Lower leg skin (tissue), 3 donors: ENCODE results near the gene AANAT.

Experiments
- POLR2A ChIP-seq, 2 donors: fragments of 450-650 bp; IDR thresholded peaks; one replicate each; pipeline ENCODE4 v1.6.1; 2016 to 2017; ENCODE audit warnings: antibody characterized with exemption in 2 of 2, mild to moderate bottlenecking in 1 of 2, moderate library complexity in 1 of 2
- TF ChIP-seq, protein P1 (sequence below), 3 donors: fragments of 450-650 bp; IDR thresholded peaks; one replicate each; pipeline ENCODE4 v1.5.1; 2016; ENCODE audit warnings: antibody characterized with exemption in 3 of 3, mild to moderate bottlenecking in 3 of 3, moderate library complexity in 2 of 3

DNA sequence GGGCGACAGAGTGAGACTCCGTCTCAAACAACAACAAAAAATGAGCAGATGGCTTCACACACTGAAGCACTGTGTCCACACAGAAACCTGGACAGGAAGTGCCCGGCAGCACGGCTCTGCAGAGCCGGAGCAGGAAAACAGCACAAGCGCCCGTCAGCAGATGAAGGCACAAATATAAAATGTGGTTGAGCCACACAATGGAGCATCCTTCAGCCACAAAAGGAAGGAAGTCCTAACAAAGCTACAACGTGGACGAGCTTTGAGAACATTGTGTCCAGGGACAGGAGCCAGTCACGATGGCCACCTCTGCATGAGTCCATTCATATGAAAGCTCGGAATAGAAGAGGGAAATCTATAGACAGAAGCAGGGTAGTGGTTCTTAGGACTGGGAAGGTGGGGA is 18.2 kb downstream of the AANAT start:
- TF ChIP-seq, protein P1, sequence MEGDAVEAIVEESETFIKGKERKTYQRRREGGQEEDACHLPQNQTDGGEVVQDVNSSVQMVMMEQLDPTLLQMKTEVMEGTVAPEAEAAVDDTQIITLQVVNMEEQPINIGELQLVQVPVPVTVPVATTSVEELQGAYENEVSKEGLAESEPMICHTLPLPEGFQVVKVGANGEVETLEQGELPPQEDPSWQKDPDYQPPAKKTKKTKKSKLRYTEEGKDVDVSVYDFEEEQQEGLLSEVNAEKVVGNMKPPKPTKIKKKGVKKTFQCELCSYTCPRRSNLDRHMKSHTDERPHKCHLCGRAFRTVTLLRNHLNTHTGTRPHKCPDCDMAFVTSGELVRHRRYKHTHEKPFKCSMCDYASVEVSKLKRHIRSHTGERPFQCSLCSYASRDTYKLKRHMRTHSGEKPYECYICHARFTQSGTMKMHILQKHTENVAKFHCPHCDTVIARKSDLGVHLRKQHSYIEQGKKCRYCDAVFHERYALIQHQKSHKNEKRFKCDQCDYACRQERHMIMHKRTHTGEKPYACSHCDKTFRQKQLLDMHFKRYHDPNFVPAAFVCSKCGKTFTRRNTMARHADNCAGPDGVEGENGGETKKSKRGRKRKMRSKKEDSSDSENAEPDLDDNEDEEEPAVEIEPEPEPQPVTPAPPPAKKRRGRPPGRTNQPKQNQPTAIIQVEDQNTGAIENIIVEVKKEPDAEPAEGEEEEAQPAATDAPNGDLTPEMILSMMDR (IDR thresholded peaks at IDR 0.05) = no peak
- TF ChIP-seq POLR2A (IDR thresholded peaks at IDR 0.05) = no peak
